GM13977 (cell line): ENCODE results near the gene TOP2B.

Experiments used
- DNase-seq: peaks from one replicate; pipeline ENCODE4 v3.0.0; 2012; ENCODE audit warnings: low spot score
- CTCF ChIP-seq: IDR thresholded peaks from 2 replicates; pipeline ENCODE4 v1.5.1; 2012; ENCODE audit warnings: mild to moderate bottlenecking, control low read depth; ENCODE audit not compliant: insufficient read depth; ENCODE audit errors: extremely low read depth, missing control alignments
- in situ Hi-C: fragments of 300-500 bp; cut with MboI; formaldehyde crosslinking; loops from one replicate; pipeline ENCODE4 v1.12.0; 2022; ENCODE audit warnings: low sequenced_read_pairs, low pct_unique_long_range_greater_than_20kb, mixed read lengths, inconsistent platforms; ENCODE audit not compliant: unreplicated experiment

Gene TOP2B

GRCh38 chr3:25593001-25593400 lies 71.7 kb downstream of the TOP2B start:
- in situ Hi-C loops: no loop called here
- DNase-seq: no peak
- no peak for TF ChIP-seq CTCF

DNA sequence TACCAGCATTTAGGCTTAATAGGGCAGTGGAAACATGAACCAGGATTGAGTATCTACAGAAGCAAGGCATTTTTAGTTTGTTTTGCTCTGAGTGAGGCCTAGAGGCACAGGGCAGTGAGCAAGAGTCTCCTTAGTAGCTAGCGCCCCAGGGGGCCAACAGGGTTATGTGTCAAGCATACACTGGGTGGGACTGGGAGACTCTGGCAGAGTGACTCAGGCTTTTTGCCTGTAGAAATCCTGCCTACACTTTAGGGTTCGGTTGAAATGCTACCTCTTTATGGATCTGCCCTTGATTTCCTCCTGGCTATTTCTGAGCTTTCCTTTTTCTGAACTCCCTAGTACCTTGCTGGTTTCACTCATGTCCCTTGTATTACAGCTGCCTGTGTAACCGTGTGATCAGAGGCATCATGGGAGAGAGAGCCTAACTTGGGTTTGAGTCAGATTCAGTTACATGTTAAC lies 72.2 kb downstream of the TOP2B start:
- peak; percentile 5 for TF ChIP-seq CTCF
- in situ Hi-C loops: no loop called here
- no peak for DNase-seq

- in situ Hi-C loops: no loop called here
- DNase-seq: no peak
- no peak for TF ChIP-seq CTCF
These were observed 74.9 kb downstream of the TOP2B start for GRCh38 chr3:25589783-25590258.

DNA sequence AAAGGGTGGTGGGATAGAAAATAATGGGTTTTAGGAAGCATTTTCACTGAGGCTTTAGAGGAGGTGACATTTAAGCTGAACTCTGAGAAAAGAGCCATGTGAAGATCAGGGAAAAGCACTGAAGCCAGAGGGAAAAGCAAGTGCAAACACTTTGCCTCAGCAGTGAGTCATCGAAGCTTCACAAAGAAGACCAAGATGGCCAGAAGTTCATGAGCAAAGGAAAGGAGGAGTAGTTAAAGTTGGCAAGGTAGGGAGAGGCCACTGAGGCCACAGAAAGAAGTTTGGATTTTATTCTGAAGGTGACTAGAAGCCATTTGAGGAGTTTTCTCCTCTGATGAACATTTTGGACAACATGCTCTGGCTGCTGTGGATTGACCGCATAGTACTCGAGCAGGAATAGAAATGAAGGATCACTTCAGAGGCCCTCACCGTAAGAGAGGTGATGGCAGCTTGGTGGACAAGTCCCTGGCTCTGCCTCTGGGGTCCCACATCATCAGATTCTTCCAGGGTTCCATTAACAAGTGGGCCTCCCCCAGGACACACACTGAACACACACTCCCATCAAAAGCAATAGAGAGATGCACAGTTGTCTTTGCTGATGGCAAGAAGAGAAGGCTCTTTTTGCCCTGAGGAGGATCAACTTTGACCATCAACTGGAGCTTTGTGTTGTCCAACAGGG lies 75.5 kb downstream of the TOP2B start:
- in situ Hi-C loops: no loop called here
- no peak for DNase-seq
- no peak for TF ChIP-seq CTCF

- in situ Hi-C loops: no loop called here
- no peak for TF ChIP-seq CTCF
- DNase-seq: no peak
These were observed 76.1 kb downstream of the TOP2B start for GRCh38 chr3:25588441-25589103.

DNA sequence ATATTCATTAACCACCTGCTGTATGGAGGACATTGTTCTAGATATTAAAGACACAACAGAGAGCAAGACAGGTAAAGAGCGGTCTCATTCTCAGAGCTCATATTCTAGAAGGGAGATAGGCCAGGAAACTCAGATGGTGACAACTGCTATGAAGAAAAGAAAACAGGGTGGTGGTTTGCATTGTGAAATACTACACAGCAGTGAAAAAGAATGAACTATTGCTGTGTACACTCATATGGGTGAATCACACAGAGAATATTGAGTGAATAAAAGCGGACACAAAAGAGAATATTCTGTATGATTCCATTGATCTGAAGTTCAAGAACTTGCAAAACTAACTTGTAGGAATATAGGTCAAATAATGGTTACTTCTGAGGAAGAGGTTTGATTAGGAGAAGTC lies 76.7 kb downstream of the TOP2B start:
- in situ Hi-C loops: no loop called here
- no peak for TF ChIP-seq CTCF
- no peak for DNase-seq
